CD4-positive, alpha-beta T cell treated with Interleukin-21 for 1 hour (primary cell): ENCODE data around the gene CBL.

Source experiments
- DNase-seq: peaks from one replicate; pipeline ENCODE4 v3.0.0-alpha.2; 2020

CBL gene

DNA sequence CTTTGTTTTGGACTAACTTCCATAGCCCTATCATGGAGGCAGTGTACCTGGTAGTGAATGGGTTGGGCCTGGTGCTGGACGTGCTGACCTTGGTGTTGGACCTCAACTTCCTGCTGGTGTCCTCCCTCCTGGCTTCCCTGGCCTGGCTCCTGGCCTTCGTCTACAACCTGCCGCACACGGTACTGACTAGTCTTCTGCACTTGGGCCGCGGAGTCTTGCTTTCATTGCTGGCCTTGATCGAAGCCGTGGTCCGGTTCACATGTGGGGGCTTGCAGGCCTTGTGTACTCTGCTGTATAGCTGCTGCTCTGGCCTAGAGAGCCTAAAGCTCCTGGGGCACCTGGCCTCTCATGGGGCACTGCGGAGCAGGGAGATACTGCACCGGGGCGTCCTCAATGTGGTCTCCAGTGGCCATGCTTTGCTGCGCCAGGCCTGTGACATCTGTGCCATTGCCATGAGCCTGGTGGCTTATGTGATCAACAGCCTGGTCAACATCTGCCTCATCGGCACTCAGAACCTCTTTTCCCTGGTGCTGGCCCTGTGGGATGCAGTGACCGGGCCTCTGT is 129.0 kb downstream of the CBL start:
- no peak for DNase-seq

- DNase-seq: no peak
These were observed 129.8 kb downstream of the CBL start for GRCh38 chr11:119335655-119336543.

DNA sequence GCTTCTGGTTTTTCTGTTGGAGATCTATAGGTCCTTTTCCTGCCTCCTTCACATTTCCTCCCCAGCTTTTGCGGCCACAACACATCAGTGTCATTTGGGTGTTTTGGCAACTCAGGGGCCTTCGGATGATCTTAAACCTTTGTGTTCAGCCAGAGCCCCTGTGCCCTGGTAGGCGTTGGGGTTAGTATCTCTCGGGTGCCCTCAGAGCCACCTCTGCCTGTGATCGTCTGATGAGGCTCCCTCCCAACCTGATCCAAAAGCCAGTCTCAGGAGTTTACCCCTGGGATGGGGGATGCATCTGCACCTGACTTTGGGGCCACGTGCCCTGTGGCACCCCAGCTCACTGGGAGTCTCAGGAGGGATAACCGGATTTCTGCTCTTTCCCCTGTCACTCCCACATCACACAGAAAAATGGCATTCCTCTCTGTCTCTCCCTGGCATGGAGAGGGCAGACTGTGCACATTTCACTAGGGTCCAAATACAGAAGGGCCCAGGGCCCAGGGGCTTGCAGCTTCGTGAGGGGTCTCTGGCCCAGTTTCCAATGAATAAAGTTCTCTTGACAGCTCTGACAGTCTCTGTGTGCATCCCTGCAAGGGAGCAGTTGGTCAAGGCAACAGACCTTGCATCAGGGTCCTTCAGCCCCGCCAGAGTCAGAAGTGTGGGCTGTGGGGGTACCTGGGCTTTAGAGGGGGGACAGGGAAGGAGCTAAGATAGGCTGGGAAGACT is 130.8 kb downstream of the CBL start:
- no peak for DNase-seq

DNA sequence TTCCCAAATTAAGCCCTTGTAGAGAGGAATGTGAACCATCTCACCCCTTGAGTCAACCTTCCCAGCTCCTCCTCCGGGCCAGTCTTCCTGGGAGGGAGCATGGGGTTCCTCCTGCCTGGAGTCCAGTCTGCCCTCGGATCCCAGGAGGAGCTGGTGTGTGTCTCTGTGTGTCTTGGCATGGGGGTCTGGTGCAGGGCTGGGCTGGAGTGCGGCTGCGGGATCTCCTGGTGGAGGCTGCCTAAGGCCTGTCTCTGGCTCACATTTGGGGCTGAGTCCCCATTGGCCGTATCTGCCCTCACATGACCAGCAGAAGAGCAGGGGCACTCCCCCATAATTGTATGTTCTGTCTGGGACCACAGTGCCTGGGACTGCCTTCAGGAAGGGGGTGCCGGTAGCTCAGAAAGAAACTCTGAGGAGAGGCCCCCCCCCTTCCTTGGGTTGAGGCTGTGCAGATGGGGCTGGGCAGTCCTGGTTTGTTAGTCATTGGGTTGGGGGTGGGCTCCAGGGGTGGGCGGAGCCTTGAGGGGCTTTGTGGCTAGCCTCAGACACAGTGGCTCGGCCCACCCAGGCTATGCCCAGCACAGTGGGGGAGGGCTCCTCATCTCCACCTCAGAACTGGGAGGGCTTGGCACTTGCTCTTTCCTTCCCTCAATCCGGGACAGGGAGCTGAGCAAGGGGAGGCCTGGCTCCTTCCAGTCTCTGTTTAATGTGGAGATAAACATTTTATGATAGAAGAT is 131.6 kb downstream of the CBL start:
- no peak for DNase-seq

- DNase-seq: peak; percentile 75
These were observed 132.3 kb downstream of the CBL start for GRCh38 chr11:119338318-119338890.

DNA sequence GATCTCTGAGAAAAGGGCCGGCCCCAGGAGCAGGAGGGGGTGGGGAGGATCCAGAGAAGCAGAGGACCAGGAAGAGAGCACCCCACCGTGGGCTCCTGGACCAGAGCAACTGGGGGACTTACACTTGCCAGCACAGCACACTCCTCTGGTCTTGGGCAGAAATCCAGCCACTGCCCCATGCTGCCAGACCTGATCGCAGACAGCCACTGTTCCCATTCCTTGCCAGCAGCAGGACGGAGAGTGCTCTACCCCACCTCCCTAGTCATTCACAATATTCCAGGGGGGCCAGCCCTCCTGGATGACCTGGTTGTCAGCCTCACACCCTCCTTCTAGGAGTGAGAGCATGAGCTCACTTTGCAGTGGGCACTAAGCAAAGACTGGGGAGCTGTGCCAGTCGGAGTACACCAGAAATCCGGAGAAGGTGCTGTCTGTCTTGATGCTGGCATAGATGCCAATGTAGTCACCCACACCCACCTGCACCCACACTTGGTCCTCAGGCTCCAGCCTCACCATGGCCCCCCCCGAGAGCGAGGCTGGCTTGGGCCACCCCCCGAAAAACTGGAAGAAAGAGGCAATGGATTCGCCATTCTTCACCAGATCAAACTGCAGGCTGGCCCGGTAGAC is 132.9 kb downstream of the CBL start:
- no peak for DNase-seq

- peak; percentile 20 for DNase-seq
These were observed 133.6 kb downstream of the CBL start for GRCh38 chr11:119339589-119340334.

- DNase-seq: no peak
These were observed 134.4 kb downstream of the CBL start, which contains the start of gene C1QTNF5 for GRCh38 chr11:119340335-119341221. TSS of gene C1QTNF5 (minus strand) at chr11:119340883. CDS start at chr11:119340397, 486 bp downstream.

GRCh38 chr11:119341222-119342022 is 135.3 kb downstream of the CBL start:
- DNase-seq: no peak

DNA sequence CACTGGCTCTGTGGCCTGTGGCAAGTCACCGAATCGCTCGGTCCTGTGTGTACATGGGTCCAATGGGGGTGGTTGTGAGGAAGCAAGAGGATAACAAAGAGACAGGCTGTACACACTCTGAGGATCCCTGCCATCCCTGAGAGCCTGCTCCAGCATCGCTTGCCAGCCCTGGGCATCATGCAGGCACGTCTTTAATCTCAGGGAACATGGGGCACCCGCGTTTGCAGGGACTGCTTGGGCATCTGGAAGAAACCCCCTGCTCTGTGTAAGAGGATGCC is 135.8 kb downstream of the CBL start:
- DNase-seq: no peak

DNA sequence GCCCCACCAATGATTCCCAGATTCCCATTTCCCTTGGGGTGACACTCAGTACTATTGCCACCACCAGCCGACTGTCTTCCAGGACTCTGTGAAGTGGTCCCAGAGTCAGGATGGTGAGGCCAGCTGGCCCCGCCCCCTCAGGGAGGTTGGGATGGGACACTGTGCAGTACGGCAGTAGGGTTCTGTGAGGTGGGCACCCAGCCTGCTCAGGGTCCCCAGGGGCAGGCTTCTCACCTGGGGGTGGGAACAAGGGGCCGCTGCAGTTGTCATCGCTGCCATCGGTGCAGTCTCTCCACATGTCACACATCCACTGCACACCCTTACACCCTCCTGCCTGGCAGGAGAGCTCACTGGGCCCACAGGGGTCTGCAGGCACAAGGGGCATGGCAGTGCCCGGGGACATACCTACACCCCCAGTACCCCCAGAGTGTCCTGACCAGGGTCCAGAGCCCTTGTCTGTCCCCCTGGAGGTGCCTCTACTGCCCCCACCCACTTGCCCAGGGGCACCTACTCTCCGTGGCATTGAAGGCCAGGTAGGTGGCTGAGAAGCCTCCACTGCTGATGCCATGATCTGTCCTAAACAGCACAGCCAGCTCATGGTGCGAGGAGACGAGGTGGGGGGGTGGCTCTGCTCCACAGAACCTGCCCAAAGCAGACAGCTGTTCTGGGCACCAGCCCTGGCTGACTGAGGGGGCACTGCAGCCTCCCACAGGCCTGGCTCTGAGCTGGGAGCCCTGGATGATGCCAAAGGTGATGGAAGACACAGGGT is 136.4 kb downstream of the CBL start:
- DNase-seq: no peak

GRCh38 chr11:119343726-119344125 is 137.6 kb downstream of the CBL start:
- no peak for DNase-seq

DNA sequence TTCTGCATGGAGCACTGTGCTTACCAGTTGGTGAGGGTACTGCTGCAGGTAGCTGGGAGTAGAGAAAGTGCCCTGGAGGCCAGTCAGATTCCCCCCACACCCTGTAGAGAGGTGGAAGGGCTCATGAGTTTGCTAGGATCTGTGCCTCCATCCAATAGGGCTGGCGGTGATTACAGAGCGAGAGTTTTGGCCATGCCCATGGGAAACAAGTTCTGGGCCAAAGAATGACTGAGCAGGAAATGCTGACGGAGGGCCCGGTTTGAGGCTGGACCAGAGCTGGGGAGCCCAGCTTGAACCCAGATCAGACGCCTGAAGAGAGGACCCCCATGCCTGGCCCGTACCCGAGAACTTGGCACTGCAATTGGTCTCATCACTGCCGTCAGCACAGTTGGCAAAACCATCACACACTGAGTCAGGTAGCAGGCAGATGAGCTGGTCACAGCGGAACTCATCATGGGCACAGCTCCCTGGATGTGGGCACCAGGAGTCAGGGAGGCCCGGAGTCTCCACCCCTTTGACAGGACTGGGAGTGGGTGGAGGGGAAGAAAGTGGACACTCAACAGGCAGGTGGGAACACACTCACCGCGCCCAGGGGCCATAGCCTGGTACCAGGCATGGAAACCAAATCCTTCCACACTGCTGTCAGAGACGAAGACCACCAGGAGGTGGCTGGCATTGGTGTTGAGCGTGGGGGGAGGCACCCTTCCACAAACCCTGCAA is 138.3 kb downstream of the CBL start:
- no peak for DNase-seq

- DNase-seq: no peak
These were observed 139.5 kb downstream of the CBL start for GRCh38 chr11:119345685-119346084.

DNA sequence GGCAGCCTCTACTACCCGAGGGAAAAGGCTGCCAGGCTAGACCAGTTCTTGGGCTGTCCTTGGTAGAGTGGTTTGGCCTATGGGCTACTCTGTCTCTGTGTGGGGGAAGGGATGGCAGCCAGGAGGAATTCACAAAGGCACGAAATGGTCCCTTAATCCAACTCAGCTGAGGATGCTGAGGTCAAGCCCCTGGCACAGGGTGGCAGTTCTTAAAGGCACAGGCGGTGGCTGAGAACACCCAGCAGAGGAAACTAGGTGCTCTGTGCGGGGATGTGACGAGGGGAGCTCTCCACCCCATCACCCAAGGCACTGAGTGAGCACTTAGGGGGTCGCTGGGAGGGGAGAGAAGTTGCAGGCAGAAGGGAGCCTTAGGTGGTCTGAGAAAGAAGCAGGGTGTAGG is 140.5 kb downstream of the CBL start, which contains the start of gene MFRP:
Gene MFRP (minus strand): TSS at position 101 of the 400 bp plus-strand sequence. CDS start 192 bp downstream, outside the sequence.
- no peak for DNase-seq

DNA sequence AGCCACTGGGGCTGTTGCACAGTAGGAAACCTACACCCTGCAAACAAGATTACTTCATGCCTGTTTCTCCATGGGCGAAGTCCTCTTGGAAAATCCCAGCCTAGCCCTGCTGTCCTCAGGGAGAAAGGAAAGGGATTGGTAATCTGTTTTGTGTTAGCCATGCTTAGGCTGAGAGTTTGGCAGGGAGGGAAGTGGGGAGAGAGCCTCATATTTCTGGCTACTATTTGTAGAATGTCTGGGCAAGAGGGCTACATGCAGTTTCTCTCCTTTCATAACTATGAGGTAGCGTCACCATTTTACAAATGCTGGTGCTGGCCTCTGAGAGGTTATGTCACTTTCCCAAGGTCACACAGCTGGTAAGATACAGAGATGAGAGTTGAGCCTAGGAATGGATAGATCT is 141.1 kb downstream of the CBL start:
- no peak for DNase-seq

GRCh38 chr11:119347940-119348605 is 141.9 kb downstream of the CBL start:
- no peak for DNase-seq
